ENCODE data around the gene KRTAP5-8. TPM values are rescaled to one million over a fixed set of nuclear protein-coding genes. Genes with fewer than 3 reads are reported as not detected.

The KRTAP5-8 gene
- total RNA-seq, 1 experiment from 2014 or later, result not detected

GRCh38 chr11:71542382-71542781 is 4.6 kb downstream of the KRTAP5-8 start:
- BruUV-seq (replicated peaks), result no TSS peak
- DNase-seq (ENCODE audit: low read depth, low spot score) (no peak), ATAC-seq (no peak)
- POLR2A ChIA-PET, result no interaction called here
- H3K27ac ChIP-seq (ENCODE audit: low read length), result no peak overlapping the region
- H3K4me1 ChIP-seq (ENCODE audit: control insufficient read depth, insufficient read depth, low read length), result no peaks in the 10 kb centered on the region
- CTCF ChIA-PET, result no interaction called here
- no peaks in the 10 kb centered on the region for H3K36me3 ChIP-seq (ENCODE audit: control insufficient read depth, insufficient read depth, low read length)
- intact Hi-C loops (cut with micrococcal nuclease; ENCODE audit: unreplicated experiment), result no loop called here
- TF ChIP-seq SIN3A (IDR thresholded peaks at IDR 0.05; ENCODE audit: borderline replicate concordance, insufficient read depth, low read depth, low read length) (no peak), POLR2AphosphoS5 (IDR thresholded peaks at IDR 0.05; ENCODE audit: low read depth, low read length) (no peak), TCF7L2 (IDR thresholded peaks at IDR 0.05; ENCODE audit: low read depth, low read length) (no peak), REST (IDR thresholded peaks at IDR 0.05; ENCODE audit: insufficient read depth in 1 of 2, low read depth in 2 of 2, low read length in 1 of 2) (no peak)
- TF ChIP-seq, protein P1, sequence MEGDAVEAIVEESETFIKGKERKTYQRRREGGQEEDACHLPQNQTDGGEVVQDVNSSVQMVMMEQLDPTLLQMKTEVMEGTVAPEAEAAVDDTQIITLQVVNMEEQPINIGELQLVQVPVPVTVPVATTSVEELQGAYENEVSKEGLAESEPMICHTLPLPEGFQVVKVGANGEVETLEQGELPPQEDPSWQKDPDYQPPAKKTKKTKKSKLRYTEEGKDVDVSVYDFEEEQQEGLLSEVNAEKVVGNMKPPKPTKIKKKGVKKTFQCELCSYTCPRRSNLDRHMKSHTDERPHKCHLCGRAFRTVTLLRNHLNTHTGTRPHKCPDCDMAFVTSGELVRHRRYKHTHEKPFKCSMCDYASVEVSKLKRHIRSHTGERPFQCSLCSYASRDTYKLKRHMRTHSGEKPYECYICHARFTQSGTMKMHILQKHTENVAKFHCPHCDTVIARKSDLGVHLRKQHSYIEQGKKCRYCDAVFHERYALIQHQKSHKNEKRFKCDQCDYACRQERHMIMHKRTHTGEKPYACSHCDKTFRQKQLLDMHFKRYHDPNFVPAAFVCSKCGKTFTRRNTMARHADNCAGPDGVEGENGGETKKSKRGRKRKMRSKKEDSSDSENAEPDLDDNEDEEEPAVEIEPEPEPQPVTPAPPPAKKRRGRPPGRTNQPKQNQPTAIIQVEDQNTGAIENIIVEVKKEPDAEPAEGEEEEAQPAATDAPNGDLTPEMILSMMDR (IDR thresholded peaks at IDR 0.05), result no peak
- no peak overlapping the region for H3K4me3 ChIP-seq (ENCODE audit: low read depth in 2 of 2, low read length in 2 of 2)
- H3K9me3 ChIP-seq (ENCODE audit: control insufficient read depth, insufficient read depth, low read depth, low read length), result no peaks in the 10 kb centered on the region
- H3K27me3 ChIP-seq (ENCODE audit: control insufficient read depth, insufficient read depth, low read length), result peaks cover 2% of the 10 kb centered on the region; the same call in 1 of the 2 replicates
- in situ Hi-C loops (cut with HindIII; ENCODE audit: low pct_unique_long_range_greater_than_20kb, low sequenced_read_pairs), result no loop called here

DNA sequence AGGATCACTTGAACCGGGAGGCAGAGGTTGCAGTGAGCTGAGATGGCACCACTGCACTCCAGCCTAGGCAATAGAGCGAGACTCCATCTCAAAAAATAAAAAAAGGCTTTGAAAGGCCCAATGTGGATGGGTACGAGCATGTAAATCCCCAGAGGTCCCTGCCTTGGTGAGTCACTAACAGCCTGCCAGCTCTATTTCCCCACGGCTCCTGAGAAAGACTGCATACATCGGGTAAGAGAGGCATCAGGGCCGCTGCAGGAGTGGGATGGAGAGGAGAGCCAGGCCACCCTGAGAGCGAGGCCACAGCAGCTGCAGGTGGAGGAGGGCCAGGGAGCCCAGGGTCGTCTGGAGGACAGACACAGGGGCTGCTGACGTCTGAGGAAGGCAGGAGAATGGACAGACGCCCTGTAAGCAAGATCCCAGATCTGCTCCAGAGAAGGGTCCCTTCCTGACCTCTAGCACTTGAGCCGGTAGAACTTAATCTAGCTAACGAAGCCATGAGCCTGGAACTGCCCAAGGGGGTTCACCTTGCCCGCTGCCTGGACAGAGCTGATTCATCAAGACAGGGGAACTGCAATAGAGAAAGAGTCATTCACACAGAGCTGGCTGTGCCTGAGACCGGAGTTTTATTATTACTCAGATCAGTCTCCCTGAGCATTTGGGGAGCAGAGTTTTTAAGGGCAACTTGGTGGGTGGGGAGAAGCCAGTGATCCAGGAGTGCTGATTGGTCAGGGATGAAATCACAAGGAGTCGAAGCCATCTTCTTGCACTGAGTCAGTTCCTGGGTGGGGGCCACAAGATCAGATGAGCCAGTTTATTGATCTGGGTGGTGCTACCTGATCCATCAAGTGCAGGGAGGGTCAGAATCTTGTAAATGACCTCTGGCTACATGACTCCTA is 5.3 kb downstream of the KRTAP5-8 start:
- ATAC-seq (no peak), DNase-seq (ENCODE audit: low read depth, low spot score) (no peak)
- ChIA-PET POLR2A (no interaction called here), CTCF (no interaction called here)
- Histone ChIP-seq H3K4me3 (ENCODE audit: low read depth in 2 of 2, low read length in 2 of 2) (no peak overlapping the region), H3K4me1 (ENCODE audit: control insufficient read depth, insufficient read depth, low read length) (no peaks in the 10 kb centered on the region), H3K27me3 (ENCODE audit: control insufficient read depth, insufficient read depth, low read length) (peaks cover 2% of the 10 kb centered on the region; the same call in 1 of the 2 replicates), H3K36me3 (ENCODE audit: control insufficient read depth, insufficient read depth, low read length) (no peaks in the 10 kb centered on the region), H3K27ac (ENCODE audit: low read length) (no peak overlapping the region), H3K9me3 (ENCODE audit: control insufficient read depth, insufficient read depth, low read depth, low read length) (no peaks in the 10 kb centered on the region)
- TF ChIP-seq REST (IDR thresholded peaks at IDR 0.05; ENCODE audit: insufficient read depth in 1 of 2, low read depth in 2 of 2, low read length in 1 of 2), result no peak
- no peak for TF ChIP-seq SIN3A (IDR thresholded peaks at IDR 0.05; ENCODE audit: borderline replicate concordance, insufficient read depth, low read depth, low read length)
- TF ChIP-seq TCF7L2 (IDR thresholded peaks at IDR 0.05; ENCODE audit: low read depth, low read length), result no peak
- no peak for TF ChIP-seq POLR2AphosphoS5 (IDR thresholded peaks at IDR 0.05; ENCODE audit: low read depth, low read length)
- TF ChIP-seq, protein P1 (IDR thresholded peaks at IDR 0.05), result no peak
- in situ Hi-C loops (cut with HindIII; ENCODE audit: low pct_unique_long_range_greater_than_20kb, low sequenced_read_pairs) (no loop called here), intact Hi-C loops (cut with micrococcal nuclease; ENCODE audit: unreplicated experiment) (no loop called here)
- BruUV-seq (replicated peaks), result no TSS peak
